ENCODE measurements around the gene SLMAP. TPM values are rescaled to one million over a fixed set of nuclear protein-coding genes. Genes with fewer than 3 reads are reported as not detected.

SLMAP gene
- polyA plus RNA-seq, 1 donor (not counting 4 experiments of a cell fraction or from before 2014, with no cell fraction given) = 58.0 TPM

- no peaks in the 10 kb centered on the region for H3K27me3 ChIP-seq (ENCODE audit: control insufficient read depth, extremely low read depth, insufficient read depth, low read length)
- H3K9me3 ChIP-seq (ENCODE audit: control insufficient read depth, low read depth, low read length) = no peaks in the 10 kb centered on the region
- peak overlapping the region; percentile 90 for H3K27ac ChIP-seq (ENCODE audit: control insufficient read depth, insufficient read depth, low read length)
- H3K79me2 ChIP-seq (ENCODE audit: control insufficient read depth, insufficient read depth, low read length) = peaks cover 12% of the 10 kb centered on the region
- no peaks in the 10 kb centered on the region for H3K36me3 ChIP-seq (ENCODE audit: control insufficient read depth in 2 of 2, extremely low read depth in 1 of 2, insufficient read depth in 2 of 2, low read length in 2 of 2)
- no peaks in the 10 kb centered on the region for H4K20me1 ChIP-seq (ENCODE audit: control insufficient read depth, extremely low read depth, insufficient read depth, low read length)
- DNase-seq (ENCODE audit: low read depth, low spot score) (no peak), FAIRE-seq (no peak)
- peaks cover 43% of the 10 kb centered on the region for H3K4me1 ChIP-seq (ENCODE audit: control insufficient read depth, extremely low read depth, insufficient read depth, low read length)
- H3K9ac ChIP-seq (ENCODE audit: control insufficient read depth, extremely low read depth, insufficient read depth, low read length) = no peak overlapping the region
- H3K4me2 ChIP-seq (ENCODE audit: control insufficient read depth, extremely low read depth, insufficient read depth, low read depth, low read length) = peak overlapping the region; percentile 73
- H3K4me3 ChIP-seq (ENCODE audit: control insufficient read depth in 2 of 3, extremely low read depth in 1 of 3, insufficient read depth in 2 of 3, low read depth in 1 of 3, low read length in 3 of 3) = no peak overlapping the region
- H2AFZ ChIP-seq (ENCODE audit: control insufficient read depth, low read length) = no peak overlapping the region
- H3K9me1 ChIP-seq (ENCODE audit: control insufficient read depth, extremely low read depth, insufficient read depth, low read length) = peaks cover 2% of the 10 kb centered on the region
- dilution Hi-C loops (cut with MboI; ENCODE audit: extremely low pct_ligation_motif_present, low sequenced_read_pairs) = no loop called here
- TF ChIP-seq EZH2 (IDR thresholded peaks at IDR 0.05; ENCODE audit: low read length) = no peak
- no peak for TF ChIP-seq CTCF (optimal IDR thresholded peaks at IDR 0.05 in 1 of 3, IDR thresholded peaks at IDR 0.05 in 1 of 3, conservative IDR thresholded peaks at IDR 0.05 in 1 of 3; ENCODE audit: extremely low read depth in 1 of 3, insufficient read depth in 2 of 3, low read length in 3 of 3)
Measured at GRCh38 chr3:57958642-57959422, 202.7 kb downstream of the SLMAP start.

GRCh38 chr3:57959423-57960173, 203.5 kb downstream of the SLMAP start:
- TF ChIP-seq CTCF (optimal IDR thresholded peaks at IDR 0.05 in 1 of 3, IDR thresholded peaks at IDR 0.05 in 1 of 3, conservative IDR thresholded peaks at IDR 0.05 in 1 of 3; ENCODE audit: extremely low read depth in 1 of 3, insufficient read depth in 2 of 3, low read length in 3 of 3) = no peak
- no peak for TF ChIP-seq EZH2 (IDR thresholded peaks at IDR 0.05; ENCODE audit: low read length)
- Histone ChIP-seq H3K4me1 (ENCODE audit: control insufficient read depth, extremely low read depth, insufficient read depth, low read length) (peaks cover 50% of the 10 kb centered on the region), H3K4me3 (ENCODE audit: control insufficient read depth in 2 of 3, extremely low read depth in 1 of 3, insufficient read depth in 2 of 3, low read depth in 1 of 3, low read length in 3 of 3) (peak overlapping the region in 1 of 3 experiments; percentile 36), H3K36me3 (ENCODE audit: control insufficient read depth in 2 of 2, extremely low read depth in 1 of 2, insufficient read depth in 2 of 2, low read length in 2 of 2) (no peaks in the 10 kb centered on the region), H3K27ac (ENCODE audit: control insufficient read depth, insufficient read depth, low read length) (peak overlapping the region; percentile 90), H3K79me2 (ENCODE audit: control insufficient read depth, insufficient read depth, low read length) (peaks cover 14% of the 10 kb centered on the region), H2AFZ (ENCODE audit: control insufficient read depth, low read length) (peak overlapping the region; percentile 80), H3K9me3 (ENCODE audit: control insufficient read depth, low read depth, low read length) (no peaks in the 10 kb centered on the region), H3K4me2 (ENCODE audit: control insufficient read depth, extremely low read depth, insufficient read depth, low read depth, low read length) (peak overlapping the region; percentile 73), H4K20me1 (ENCODE audit: control insufficient read depth, extremely low read depth, insufficient read depth, low read length) (no peaks in the 10 kb centered on the region), H3K9me1 (ENCODE audit: control insufficient read depth, extremely low read depth, insufficient read depth, low read length) (peaks cover 2% of the 10 kb centered on the region), H3K9ac (ENCODE audit: control insufficient read depth, extremely low read depth, insufficient read depth, low read length) (peak overlapping the region; percentile 68), H3K27me3 (ENCODE audit: control insufficient read depth, extremely low read depth, insufficient read depth, low read length) (no peaks in the 10 kb centered on the region)
- dilution Hi-C loops (cut with MboI; ENCODE audit: extremely low pct_ligation_motif_present, low sequenced_read_pairs) = no loop called here
- no peak for DNase-seq (ENCODE audit: low read depth, low spot score)
- FAIRE-seq = peak; percentile 80
